NOMO-1 treated with DMSO at 0.1 percent for 48 hours (cell line): ENCODE measurements around the gene CSF2.
A peak's percentile ranks its signal among the peaks of the same experiment; 100 is the strongest.
"Not testable (repeated sequence)": the region's sequence is repeated elsewhere in the genome, so short reads cannot be mapped to it uniquely, and the experiment has no call there.

Experiments used
- DNase-seq: peaks from one replicate; lab custom pipeline; 2025; ENCODE audit not compliant: unreplicated experiment; lab: John Stamatoyannopoulos, UW

Gene CSF2

GRCh38 chr5:132105688-132106087, 32.1 kb downstream of the CSF2 start:
- no peak for DNase-seq

- not testable (repeated sequence) for DNase-seq
Measured at GRCh38 chr5:132108495-132108894, 34.9 kb downstream of the CSF2 start.

GRCh38 chr5:132108957-132109356, 35.4 kb downstream of the CSF2 start:
- not testable (repeated sequence) for DNase-seq

GRCh38 chr5:132109494-132110053, 36.0 kb downstream of the CSF2 start:
- no peak for DNase-seq

GRCh38 chr5:132110195-132110594, 36.6 kb downstream of the CSF2 start:
- DNase-seq: no peak

- DNase-seq: no peak
Measured at GRCh38 chr5:132110930-132111329, 37.3 kb downstream of the CSF2 start.

GRCh38 chr5:132112111-132112510, 38.5 kb downstream of the CSF2 start:
- DNase-seq: no peak

- DNase-seq: peak; percentile 91
Measured at GRCh38 chr5:132114150-132115121, 40.8 kb downstream of the CSF2 start.

GRCh38 chr5:132115375-132115774, 41.8 kb downstream of the CSF2 start:
- DNase-seq: no peak

- DNase-seq: no peak
Measured at GRCh38 chr5:132116072-132116471, 42.5 kb downstream of the CSF2 start.

GRCh38 chr5:132116909-132117489, 43.4 kb downstream of the CSF2 start:
- DNase-seq: not testable (repeated sequence)

- DNase-seq: not testable (repeated sequence)
Measured at GRCh38 chr5:132120717-132121116, 47.1 kb downstream of the CSF2 start.

GRCh38 chr5:132122971-132123370, 49.4 kb downstream of the CSF2 start:
- DNase-seq: not testable (repeated sequence)

- not testable (repeated sequence) for DNase-seq
Measured at GRCh38 chr5:132123578-132123977, 50.0 kb downstream of the CSF2 start.
